HG03354 (cell line): ENCODE measurements around the gene ZP1.

Experiments
- ATAC-seq: cut with Tn5 transposase; IDR thresholded peaks from one replicate; pipeline ENCODE4 v1.9.1; 2021; ENCODE audit warnings: mild to moderate bottlenecking; ENCODE audit not compliant: unreplicated experiment, poor library complexity, severe bottlenecking

ZP1 gene

GRCh38 chr11:60918251-60918938, 51.1 kb downstream of the ZP1 start:
- ATAC-seq, result no peak

- no peak for ATAC-seq
Observed at GRCh38 chr11:60918939-60919265, 51.6 kb downstream of the ZP1 start.

- ATAC-seq, result no peak
Observed at GRCh38 chr11:60919320-60919719, 52.0 kb downstream of the ZP1 start.

GRCh38 chr11:60919956-60920355, 52.6 kb downstream of the ZP1 start:
- ATAC-seq, result no peak

- no peak for ATAC-seq
Observed at GRCh38 chr11:60921259-60921658, 53.9 kb downstream of the ZP1 start.

DNA sequence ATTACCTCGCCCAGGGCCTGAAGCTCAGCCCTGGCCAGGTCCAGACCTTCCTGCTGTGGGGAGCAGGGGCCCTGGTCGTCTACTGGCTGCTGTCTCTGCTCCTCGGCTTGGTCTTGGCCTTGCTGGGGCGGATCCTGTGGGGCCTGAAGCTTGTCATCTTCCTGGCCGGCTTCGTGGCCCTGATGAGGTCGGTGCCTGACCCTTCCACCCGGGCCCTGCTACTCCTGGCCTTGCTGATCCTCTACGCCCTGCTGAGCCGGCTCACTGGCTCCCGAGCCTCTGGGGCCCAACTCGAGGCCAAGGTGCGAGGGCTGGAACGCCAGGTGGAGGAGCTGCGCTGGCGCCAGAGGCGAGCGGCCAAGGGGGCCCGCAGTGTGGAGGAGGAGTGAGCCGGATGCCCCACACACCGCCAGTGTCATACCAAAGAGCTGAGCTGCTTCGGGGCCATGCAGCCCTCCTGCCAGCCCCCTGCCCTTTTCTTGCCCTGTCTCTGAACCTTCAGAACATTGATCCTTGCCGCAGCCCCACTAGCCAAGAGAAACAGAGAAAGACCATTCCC, 54.5 kb downstream of the ZP1 start:
- no peak for ATAC-seq

DNA sequence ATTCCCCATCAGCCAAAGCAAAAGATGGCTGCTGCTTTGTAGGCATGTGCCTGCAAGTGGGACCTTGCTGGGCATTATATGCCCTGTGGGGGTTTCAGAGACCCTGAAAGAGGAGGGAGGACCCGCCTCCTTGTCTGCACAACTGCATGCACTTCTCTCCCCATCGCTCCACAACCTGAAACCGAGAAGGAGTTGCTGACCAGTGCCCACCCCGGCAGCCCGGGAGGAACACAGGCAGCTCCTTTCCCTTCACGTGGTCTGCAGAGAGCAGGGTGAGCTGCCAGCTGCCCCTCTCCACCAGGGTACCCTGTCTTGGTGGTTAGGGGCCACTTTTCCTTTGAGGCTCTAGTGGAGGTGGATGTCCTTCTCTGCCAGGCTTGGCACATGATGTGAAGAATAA, 55.6 kb downstream of the ZP1 start:
- ATAC-seq, result no peak

- no peak for ATAC-seq
Observed at GRCh38 chr11:60923326-60923725, 56.0 kb downstream of the ZP1 start.

- ATAC-seq, result peak; percentile 8
Observed at GRCh38 chr11:60923800-60924109, 56.4 kb downstream of the ZP1 start.

DNA sequence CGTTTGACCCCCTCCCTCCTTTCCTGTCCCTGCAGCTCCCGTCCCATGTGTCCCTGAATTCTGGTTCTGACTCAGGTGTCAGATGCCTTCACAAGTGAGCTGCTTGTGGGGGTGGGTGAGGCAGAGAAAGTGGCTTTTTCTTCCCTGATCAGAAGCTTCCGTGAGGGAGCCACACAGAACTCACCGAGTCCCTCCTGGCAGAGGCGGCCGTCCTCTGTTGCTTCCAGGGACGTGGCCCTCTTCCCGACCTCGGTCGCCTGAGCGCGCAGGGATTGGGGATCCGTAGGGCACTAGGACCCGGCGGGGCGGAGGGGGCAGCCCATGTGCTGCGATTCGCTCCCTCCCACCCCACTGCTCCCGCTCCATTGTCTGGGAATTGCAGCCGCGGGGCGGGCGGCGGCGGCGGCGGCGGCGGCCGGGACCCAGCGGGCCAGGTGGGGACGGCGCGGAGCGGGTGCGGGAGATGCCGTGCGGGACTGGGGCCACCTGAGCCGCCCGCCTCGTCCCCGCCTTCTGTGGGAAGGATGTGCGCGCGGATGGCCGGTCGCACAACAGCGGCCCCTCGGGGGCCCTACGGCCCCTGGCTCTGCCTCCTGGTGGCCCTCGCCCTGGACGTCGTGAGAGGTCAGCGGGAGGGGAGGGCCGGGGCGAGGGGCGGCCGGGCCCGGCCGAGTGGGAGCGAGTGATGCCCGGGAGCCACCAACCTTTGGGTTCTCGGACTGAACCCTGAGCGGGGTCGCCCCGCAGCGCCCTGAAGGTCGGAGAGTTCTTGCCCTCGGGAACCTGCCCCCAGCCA, 57.0 kb downstream of the ZP1 start, which contains the start of gene TMEM132A:
TSS of gene TMEM132A (plus strand) at position 351 of the 796 bp plus-strand sequence. CDS start at position 525, 174 bp downstream.
- ATAC-seq, result peak; percentile 47
